IMR-90 (cell line): Measurements from ENCODE around the gene PCYOX1L.

Source experiments
- BHLHE40 ChIP-seq: fragments of 150-350 bp; IDR thresholded peaks from 2 replicates; pipeline ENCODE4 v1.6.1; 2016; ENCODE audit warnings: mild to moderate bottlenecking, low read depth, low read length
- CEBPB ChIP-seq: IDR thresholded peaks from 2 replicates; pipeline ENCODE4 v1.6.1; 2012; ENCODE audit warnings: low read depth, low read length, improper control_type of control experiment
- CTCF ChIP-seq: conservative IDR thresholded peaks from 2 replicates; pipeline ENCODE4 v1.5.1; 2012; ENCODE audit warnings: mild to moderate bottlenecking, low read depth, low read length, improper control_type of control experiment
- ELK1 ChIP-seq: fragments of 150-350 bp; IDR thresholded peaks from 2 replicates; pipeline ENCODE4 v1.6.1; 2016; ENCODE audit warnings: low read depth, mild to moderate bottlenecking, low read length, moderate library complexity, borderline replicate concordance
- MAZ ChIP-seq: IDR thresholded peaks from 2 replicates; pipeline ENCODE4 v1.6.1; 2012; ENCODE audit warnings: low read depth, mild to moderate bottlenecking, low read length, improper control_type of control experiment, moderate library complexity, borderline replicate concordance
- POLR2A ChIP-seq: IDR thresholded peaks from 2 replicates; pipeline ENCODE4 v1.6.1; 2012; ENCODE audit warnings: mild to moderate bottlenecking, low read depth, low read length
- RCOR1 ChIP-seq: IDR thresholded peaks from 2 replicates; pipeline ENCODE4 v1.6.1; 2012; ENCODE audit warnings: mild to moderate bottlenecking, low read length, improper control_type of control experiment; ENCODE audit not compliant: insufficient replicate concordance
- USF2 ChIP-seq: fragments of 150-350 bp; IDR thresholded peaks from 2 replicates; pipeline ENCODE4 v1.6.1; 2017; ENCODE audit warnings: mild to moderate bottlenecking, antibody characterized with exemption, low read length, low read depth

- TF ChIP-seq CTCF (no peak), MAZ (0 out of 2 replicates have a peak, but pooled peaks have one; percentile 9), POLR2A (no peak), RCOR1 (no peak), BHLHE40 (no peak), CEBPB (no peak), ELK1 (no peak), USF2 (no peak)
Measured at GRCh38 chr5:149407323-149408251, 49.7 kb downstream of the PCYOX1L start.
